ENCODE results near the gene C19orf73. TPM values are rescaled to one million over a fixed set of nuclear protein-coding genes. Genes with fewer than 3 reads are reported as not detected.
A peak's percentile ranks its signal among the peaks of the same experiment; 100 is the strongest.

The C19orf73 gene
- total RNA-seq, 1 experiment from 2014 or later, result 1.5 TPM

DNA sequence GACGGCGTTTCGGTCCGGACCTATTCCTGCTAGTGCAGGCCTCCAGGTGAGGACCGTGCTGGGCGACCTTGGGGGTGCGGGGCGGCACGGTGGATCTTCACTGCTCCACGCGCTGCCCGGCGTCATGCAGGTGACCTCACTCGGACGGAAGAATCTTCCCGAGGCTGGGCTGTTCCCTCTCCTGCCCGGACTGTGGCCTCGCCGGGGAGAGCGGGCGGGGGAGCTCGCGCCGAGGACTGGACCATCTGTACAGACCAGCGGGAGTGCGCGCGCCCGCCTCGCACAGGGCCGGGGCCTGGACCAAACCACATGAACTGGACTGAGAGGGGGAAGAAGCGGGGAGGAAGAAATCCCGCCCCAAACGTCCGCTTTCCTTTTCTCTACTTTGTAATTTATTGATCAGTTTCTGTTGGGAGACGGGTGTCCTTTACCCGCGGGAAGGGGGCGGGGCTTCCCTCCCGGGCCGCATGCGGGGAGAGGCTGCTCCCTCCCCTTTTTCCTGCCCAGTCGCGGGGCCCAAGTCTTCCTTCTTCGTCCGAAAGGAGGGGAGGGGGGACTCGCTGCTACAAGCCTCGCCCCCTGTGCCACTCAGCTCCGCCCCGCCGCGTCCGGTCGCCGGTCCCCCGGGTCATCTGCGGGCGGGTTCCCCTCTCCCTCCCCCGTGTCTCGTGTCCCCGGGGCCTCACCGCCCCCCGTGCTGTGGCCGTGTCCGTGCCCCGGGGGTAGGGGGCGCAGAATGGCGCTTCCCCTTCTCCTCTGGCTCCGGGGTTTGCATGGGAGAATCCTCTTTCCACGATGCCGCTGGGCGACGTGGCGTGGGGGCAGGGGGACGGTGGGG, 31.4 kb upstream of the C19orf73 start:
- POLR2A ChIA-PET (ENCODE audit: unreplicated experiment), result interaction anchor here (0.6 to 0.7 kb wide), 3 partner anchors 175 to 1053 kb away, joined by 6 to 11 read pairs (median 9); partner anchors contain the start of gene MYH14
- TF ChIP-seq, protein P1, sequence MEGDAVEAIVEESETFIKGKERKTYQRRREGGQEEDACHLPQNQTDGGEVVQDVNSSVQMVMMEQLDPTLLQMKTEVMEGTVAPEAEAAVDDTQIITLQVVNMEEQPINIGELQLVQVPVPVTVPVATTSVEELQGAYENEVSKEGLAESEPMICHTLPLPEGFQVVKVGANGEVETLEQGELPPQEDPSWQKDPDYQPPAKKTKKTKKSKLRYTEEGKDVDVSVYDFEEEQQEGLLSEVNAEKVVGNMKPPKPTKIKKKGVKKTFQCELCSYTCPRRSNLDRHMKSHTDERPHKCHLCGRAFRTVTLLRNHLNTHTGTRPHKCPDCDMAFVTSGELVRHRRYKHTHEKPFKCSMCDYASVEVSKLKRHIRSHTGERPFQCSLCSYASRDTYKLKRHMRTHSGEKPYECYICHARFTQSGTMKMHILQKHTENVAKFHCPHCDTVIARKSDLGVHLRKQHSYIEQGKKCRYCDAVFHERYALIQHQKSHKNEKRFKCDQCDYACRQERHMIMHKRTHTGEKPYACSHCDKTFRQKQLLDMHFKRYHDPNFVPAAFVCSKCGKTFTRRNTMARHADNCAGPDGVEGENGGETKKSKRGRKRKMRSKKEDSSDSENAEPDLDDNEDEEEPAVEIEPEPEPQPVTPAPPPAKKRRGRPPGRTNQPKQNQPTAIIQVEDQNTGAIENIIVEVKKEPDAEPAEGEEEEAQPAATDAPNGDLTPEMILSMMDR (conservative IDR thresholded peaks at IDR 0.05), result no peak
- no peak for TF ChIP-seq EZH2 (IDR thresholded peaks at IDR 0.05; ENCODE audit: low read depth)
- CTCF ChIA-PET, result interaction anchor here (0.6 to 0.7 kb wide), 3 partner anchors 21 to 277 kb away, joined by 3 to 5 read pairs (median 4); no protein-coding TSS in a partner anchor
- Histone ChIP-seq H3K4me2 (peak overlapping the region; percentile 99), H3K27ac (peak overlapping the region; percentile 37), H4K20me1 (ENCODE audit: insufficient read depth) (no peaks in the 10 kb centered on the region), H3K9me2 (ENCODE audit: insufficient read depth) (no peaks in the 10 kb centered on the region), H3F3A (ENCODE audit: insufficient read depth, low read depth) (peaks cover 22% of the 10 kb centered on the region; the same call in 1 of the 2 replicates), H3K36me3 (ENCODE audit: low read depth) (no peaks in the 10 kb centered on the region), H3K79me2 (ENCODE audit: low read depth) (no peaks in the 10 kb centered on the region), H3K4me1 (replicated peaks; ENCODE audit: insufficient read depth) (peaks cover 16% of the 10 kb centered on the region; the same call in 1 of the 2 replicates), H3K27me3 (ENCODE audit: insufficient read depth, low read depth) (no peaks in the 10 kb centered on the region), H3K4me3 (peak overlapping the region; percentile 88), H3K9me3 (ENCODE audit: insufficient read depth, low read depth) (no peaks in the 10 kb centered on the region), H2AFZ (peak overlapping the region; percentile 92)
- intact Hi-C loops (cut with micrococcal nuclease; ENCODE audit: unreplicated experiment), result no loop called here
- DNase-seq, result peak; percentile 63 to 85
- BruUV-seq (replicated peaks), result TSS peak; percentile 78

DNA sequence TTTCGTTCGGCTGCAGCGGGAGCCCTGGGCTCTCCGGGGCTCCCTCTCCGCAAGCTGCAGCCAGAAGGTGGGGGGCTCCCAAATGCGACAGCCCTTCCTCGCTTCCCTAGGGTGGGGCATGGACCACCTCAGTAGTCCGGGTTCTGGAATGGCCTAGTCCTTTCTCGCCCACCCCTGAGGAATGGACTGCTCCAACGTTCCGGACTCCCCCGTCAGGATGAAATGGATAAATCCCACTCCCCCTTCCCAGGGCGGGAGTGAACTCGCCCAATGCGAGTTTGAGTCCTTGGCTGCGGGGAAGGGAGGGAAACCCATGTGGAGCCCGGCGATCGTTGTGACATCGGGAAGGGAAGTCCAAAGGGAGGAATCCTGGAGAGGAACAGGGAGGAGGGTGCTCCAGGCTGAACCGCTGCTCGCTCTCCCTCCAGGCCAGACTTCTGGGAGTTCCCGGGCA, 30.7 kb upstream of the C19orf73 start:
- Histone ChIP-seq H3K9me2 (ENCODE audit: insufficient read depth) (no peaks in the 10 kb centered on the region), H3K9me3 (ENCODE audit: insufficient read depth, low read depth) (no peaks in the 10 kb centered on the region), H2AFZ (peak overlapping the region; percentile 92), H3K4me1 (replicated peaks; ENCODE audit: insufficient read depth) (peaks cover 16% of the 10 kb centered on the region; the same call in 1 of the 2 replicates), H3K79me2 (ENCODE audit: low read depth) (no peaks in the 10 kb centered on the region), H4K20me1 (ENCODE audit: insufficient read depth) (no peaks in the 10 kb centered on the region), H3K4me2 (peak overlapping the region; percentile 99), H3K27ac (peak overlapping the region; percentile 37), H3F3A (ENCODE audit: insufficient read depth, low read depth) (peaks cover 24% of the 10 kb centered on the region; the same call in 1 of the 2 replicates), H3K36me3 (ENCODE audit: low read depth) (no peaks in the 10 kb centered on the region), H3K27me3 (ENCODE audit: insufficient read depth, low read depth) (no peaks in the 10 kb centered on the region), H3K4me3 (peak overlapping the region; percentile 88)
- ChIA-PET CTCF (interaction anchor here (0.6 to 0.9 kb wide), 3 partner anchors 49 to 59 kb away, joined by 3 to 7 read pairs (median 5); no protein-coding TSS in a partner anchor), POLR2A (ENCODE audit: unreplicated experiment) (interaction anchor here (0.6 kb wide), 1 partner anchor 307 kb away, joined by 9 read pairs; no protein-coding TSS in a partner anchor)
- DNase-seq, result peak; percentile 61 to 70
- TF ChIP-seq, protein P1 (conservative IDR thresholded peaks at IDR 0.05), result no peak
- TSS peak; percentile 80 for BruUV-seq (replicated peaks)
- intact Hi-C loops (cut with micrococcal nuclease; ENCODE audit: unreplicated experiment), result loop anchor here (2.0 kb wide), 1 partner anchor 31 kb away; the partner anchor contains the start of genes C19orf73 and PPFIA3
